Measurements from ENCODE around the gene PLA2G4E. TPM values are rescaled to one million over a fixed set of nuclear protein-coding genes. Genes with fewer than 3 reads are reported as not detected.

PLA2G4E gene
- total and polyA plus RNA-seq, 2 donors (not counting 1 experiment from before 2014, with no cell fraction given): not detected

DNA sequence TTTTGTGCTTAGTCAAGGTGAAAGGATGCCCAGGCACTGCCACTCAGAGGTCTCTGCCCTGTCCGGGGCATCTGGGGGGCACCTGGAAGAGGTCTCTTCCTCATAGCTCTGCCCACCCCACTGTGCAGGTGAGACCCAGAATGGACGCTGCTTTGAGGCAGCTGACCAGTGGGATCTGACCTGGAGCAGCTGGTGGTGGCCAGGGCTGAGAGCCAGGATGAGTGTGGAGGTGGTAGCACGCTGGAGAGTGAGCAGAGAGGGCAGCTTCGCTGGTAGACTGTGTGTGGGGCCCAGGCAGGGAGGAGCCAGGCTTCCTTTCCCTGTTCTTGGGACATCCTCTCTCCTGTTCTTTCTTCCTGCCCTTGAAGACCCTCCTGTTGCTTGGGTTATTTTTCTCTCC is 32.2 kb upstream of the PLA2G4E start:
- Histone ChIP-seq H4K20me1 (ENCODE audit: control insufficient read depth, extremely low read depth, insufficient read depth, low read length) (no peaks in the 10 kb centered on the region), H3K36me3 (ENCODE audit: control insufficient read depth, insufficient read depth, low read length) (no peaks in the 10 kb centered on the region), H3K9me3 (ENCODE audit: control insufficient read depth, insufficient read depth, low read depth, low read length) (no peaks in the 10 kb centered on the region), H3K4me1 (ENCODE audit: control insufficient read depth, extremely low read depth, insufficient read depth, low read length) (peaks cover 5% of the 10 kb centered on the region), H3K4me3 (replicated peaks in 1 of 4; ENCODE audit: control extremely low read depth in 1 of 4, insufficient read depth in 1 of 4, low read depth in 3 of 4, low read length in 4 of 4) (no peak overlapping the region), H3K27me3 (ENCODE audit: control insufficient read depth, insufficient read depth, low read length) (peaks cover 16% of the 10 kb centered on the region), H3K27ac (ENCODE audit: insufficient read depth, low read length) (no peak overlapping the region), H3K9ac (ENCODE audit: insufficient read depth, low read length) (no peak overlapping the region), H3K79me2 (ENCODE audit: control insufficient read depth, insufficient read depth, low read length) (no peaks in the 10 kb centered on the region), H3K4me2 (ENCODE audit: extremely low read depth, insufficient read depth, low read length) (no peak overlapping the region), H2AFZ (ENCODE audit: low read length) (no peak overlapping the region)
- no peak for DNase-seq (ENCODE audit: low read depth in 2 of 2)
- TF ChIP-seq EZH2 (IDR thresholded peaks at IDR 0.05; ENCODE audit: low read length, missing control alignments): no peak
- TF ChIP-seq, protein P1, sequence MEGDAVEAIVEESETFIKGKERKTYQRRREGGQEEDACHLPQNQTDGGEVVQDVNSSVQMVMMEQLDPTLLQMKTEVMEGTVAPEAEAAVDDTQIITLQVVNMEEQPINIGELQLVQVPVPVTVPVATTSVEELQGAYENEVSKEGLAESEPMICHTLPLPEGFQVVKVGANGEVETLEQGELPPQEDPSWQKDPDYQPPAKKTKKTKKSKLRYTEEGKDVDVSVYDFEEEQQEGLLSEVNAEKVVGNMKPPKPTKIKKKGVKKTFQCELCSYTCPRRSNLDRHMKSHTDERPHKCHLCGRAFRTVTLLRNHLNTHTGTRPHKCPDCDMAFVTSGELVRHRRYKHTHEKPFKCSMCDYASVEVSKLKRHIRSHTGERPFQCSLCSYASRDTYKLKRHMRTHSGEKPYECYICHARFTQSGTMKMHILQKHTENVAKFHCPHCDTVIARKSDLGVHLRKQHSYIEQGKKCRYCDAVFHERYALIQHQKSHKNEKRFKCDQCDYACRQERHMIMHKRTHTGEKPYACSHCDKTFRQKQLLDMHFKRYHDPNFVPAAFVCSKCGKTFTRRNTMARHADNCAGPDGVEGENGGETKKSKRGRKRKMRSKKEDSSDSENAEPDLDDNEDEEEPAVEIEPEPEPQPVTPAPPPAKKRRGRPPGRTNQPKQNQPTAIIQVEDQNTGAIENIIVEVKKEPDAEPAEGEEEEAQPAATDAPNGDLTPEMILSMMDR (conservative IDR thresholded peaks at IDR 0.05 in 1 of 2, IDR thresholded peaks at IDR 0.05 in 1 of 2; ENCODE audit: low read depth in 1 of 2, low read length in 2 of 2): no peak

DNA sequence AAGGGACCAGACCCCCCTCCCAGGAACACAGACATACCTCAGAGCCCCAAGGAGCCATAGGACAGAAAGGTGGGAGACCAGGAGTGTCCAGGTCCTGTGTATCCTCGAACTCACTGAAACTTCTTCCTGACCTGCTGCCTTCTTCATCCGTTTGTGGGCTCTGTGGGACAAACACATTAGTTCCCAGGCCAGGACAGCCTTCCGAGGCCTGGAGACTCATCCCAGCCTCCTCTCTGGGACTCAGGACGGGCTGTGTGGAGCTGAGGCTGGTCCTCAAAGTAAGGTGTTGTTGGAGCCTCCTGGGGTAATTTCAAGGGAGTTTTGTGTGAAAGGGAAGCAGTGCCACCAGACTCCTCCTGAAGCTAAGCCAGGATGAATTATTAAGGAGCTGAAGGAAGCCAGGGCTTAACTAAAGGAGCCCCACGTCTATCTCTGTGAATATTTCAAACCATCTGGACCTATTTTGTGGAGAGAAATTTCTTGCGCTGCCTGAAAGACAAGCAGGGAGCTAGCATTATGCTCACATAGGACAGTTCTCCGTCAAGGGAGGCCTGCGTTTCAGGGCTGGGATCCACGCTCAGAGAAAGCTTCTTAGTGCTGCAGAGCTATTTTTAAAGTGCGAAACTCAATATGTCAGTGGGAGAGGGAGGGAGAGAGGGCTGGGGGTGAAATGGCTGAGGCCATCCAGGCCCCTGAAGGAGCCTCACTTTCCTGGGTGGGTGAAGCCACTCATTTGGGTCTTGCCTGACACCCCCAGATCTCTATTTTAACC is 29.8 kb upstream of the PLA2G4E start:
- Histone ChIP-seq H3K27ac (ENCODE audit: insufficient read depth, low read length) (no peak overlapping the region), H3K4me2 (ENCODE audit: extremely low read depth, insufficient read depth, low read length) (no peak overlapping the region), H3K4me3 (replicated peaks in 1 of 4; ENCODE audit: control extremely low read depth in 1 of 4, insufficient read depth in 1 of 4, low read depth in 3 of 4, low read length in 4 of 4) (no peak overlapping the region), H3K27me3 (ENCODE audit: control insufficient read depth, insufficient read depth, low read length) (peaks cover 21% of the 10 kb centered on the region), H3K79me2 (ENCODE audit: control insufficient read depth, insufficient read depth, low read length) (no peaks in the 10 kb centered on the region), H3K9ac (ENCODE audit: insufficient read depth, low read length) (no peak overlapping the region), H2AFZ (ENCODE audit: low read length) (no peak overlapping the region), H3K36me3 (ENCODE audit: control insufficient read depth, insufficient read depth, low read length) (no peaks in the 10 kb centered on the region), H3K4me1 (ENCODE audit: control insufficient read depth, extremely low read depth, insufficient read depth, low read length) (no peaks in the 10 kb centered on the region), H4K20me1 (ENCODE audit: control insufficient read depth, extremely low read depth, insufficient read depth, low read length) (no peaks in the 10 kb centered on the region), H3K9me3 (ENCODE audit: control insufficient read depth, insufficient read depth, low read depth, low read length) (no peaks in the 10 kb centered on the region)
- DNase-seq (ENCODE audit: low read depth in 2 of 2): no peak
- TF ChIP-seq EZH2 (IDR thresholded peaks at IDR 0.05; ENCODE audit: low read length, missing control alignments): no peak
- TF ChIP-seq, protein P1 (conservative IDR thresholded peaks at IDR 0.05 in 1 of 2, IDR thresholded peaks at IDR 0.05 in 1 of 2; ENCODE audit: low read depth in 1 of 2, low read length in 2 of 2): no peak

DNA sequence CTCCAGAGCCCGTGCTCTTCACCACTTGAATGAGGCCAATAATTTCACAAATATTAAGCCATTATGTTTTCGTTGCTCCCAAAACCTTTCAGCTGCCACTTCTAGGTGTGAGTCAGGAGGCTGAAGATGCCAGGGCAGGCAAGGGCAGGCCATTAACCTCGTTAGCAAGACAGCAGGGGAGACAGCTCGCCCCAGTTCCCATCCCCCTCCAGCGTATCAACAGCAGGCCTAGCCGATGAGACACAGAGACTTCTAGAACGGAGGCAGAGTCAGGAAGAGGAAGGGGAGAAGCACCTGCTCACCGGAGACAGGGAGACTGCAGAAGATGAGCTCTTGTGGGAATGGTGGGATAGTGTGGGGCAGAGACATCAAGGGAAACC is 28.0 kb upstream of the PLA2G4E start:
- H3K36me3 ChIP-seq (ENCODE audit: control insufficient read depth, insufficient read depth, low read length): no peaks in the 10 kb centered on the region
- no peak overlapping the region for H3K27ac ChIP-seq (ENCODE audit: insufficient read depth, low read length)
- H3K9ac ChIP-seq (ENCODE audit: insufficient read depth, low read length): no peak overlapping the region
- peaks cover 30% of the 10 kb centered on the region for H3K27me3 ChIP-seq (ENCODE audit: control insufficient read depth, insufficient read depth, low read length)
- no peaks in the 10 kb centered on the region for H3K4me1 ChIP-seq (ENCODE audit: control insufficient read depth, extremely low read depth, insufficient read depth, low read length)
- no peak for DNase-seq (ENCODE audit: low read depth in 2 of 2)
- H3K4me3 ChIP-seq (replicated peaks in 1 of 4; ENCODE audit: control extremely low read depth in 1 of 4, insufficient read depth in 1 of 4, low read depth in 3 of 4, low read length in 4 of 4): no peak overlapping the region
- no peak overlapping the region for H3K4me2 ChIP-seq (ENCODE audit: extremely low read depth, insufficient read depth, low read length)
- no peaks in the 10 kb centered on the region for H3K79me2 ChIP-seq (ENCODE audit: control insufficient read depth, insufficient read depth, low read length)
- H3K9me3 ChIP-seq (ENCODE audit: control insufficient read depth, insufficient read depth, low read depth, low read length): no peaks in the 10 kb centered on the region
- TF ChIP-seq, protein P1 (conservative IDR thresholded peaks at IDR 0.05 in 1 of 2, IDR thresholded peaks at IDR 0.05 in 1 of 2; ENCODE audit: low read depth in 1 of 2, low read length in 2 of 2): no peak
- TF ChIP-seq EZH2 (IDR thresholded peaks at IDR 0.05; ENCODE audit: low read length, missing control alignments): no peak
- H4K20me1 ChIP-seq (ENCODE audit: control insufficient read depth, extremely low read depth, insufficient read depth, low read length): no peaks in the 10 kb centered on the region
- H2AFZ ChIP-seq (ENCODE audit: low read length): no peak overlapping the region

Measured in fibroblast of lung (primary cell).